Measurements from ENCODE around the gene SHROOM3. TPM values are rescaled to one million over a fixed set of nuclear protein-coding genes. Genes with fewer than 3 reads are reported as not detected.
"Not testable (repeated sequence)": the region's sequence is repeated elsewhere in the genome, so short reads cannot be mapped to it uniquely, and the experiment has no call there.

SHROOM3 gene
- total RNA-seq, 1 donor from 2014 or later, result 45.1 TPM

- TF ChIP-seq CTCF (IDR thresholded peaks at IDR 0.05; ENCODE audit: insufficient read depth, low read length, poor library complexity, severe bottlenecking), result no peak
- Histone ChIP-seq H3K4me3 (ENCODE audit: low read depth, low read length) (no peak overlapping the region), H3K27me3 (ENCODE audit: control insufficient read depth, insufficient read depth, low read length) (no peaks in the 10 kb centered on the region), H3K36me3 (ENCODE audit: control insufficient read depth, insufficient read depth, low read length) (no peaks in the 10 kb centered on the region)
- no peak for DNase-seq (ENCODE audit: low read depth)
Measured at GRCh38 chr4:76449362-76449767, 14.3 kb downstream of the SHROOM3 start.

DNA sequence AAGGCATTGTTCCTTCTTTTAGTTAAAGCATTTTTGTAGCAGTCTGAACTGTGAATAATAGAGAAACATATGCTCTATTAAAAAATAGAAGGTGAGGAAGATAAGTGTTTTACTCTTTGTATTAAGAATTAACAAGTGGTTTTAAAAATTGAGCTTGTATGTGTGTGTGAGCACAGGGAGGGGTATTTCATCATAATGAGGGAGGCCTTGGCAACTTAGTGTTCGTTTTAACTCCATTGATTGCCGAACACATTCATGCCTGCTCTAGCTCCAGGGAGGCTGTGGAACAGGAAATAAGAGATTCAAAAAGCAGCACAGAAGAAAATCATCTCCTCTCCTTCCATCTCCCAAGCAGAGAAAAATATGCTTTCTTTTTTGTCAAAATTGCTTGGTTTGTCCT, 14.8 kb downstream of the SHROOM3 start:
- H3K36me3 ChIP-seq (ENCODE audit: control insufficient read depth, insufficient read depth, low read length), result no peaks in the 10 kb centered on the region
- DNase-seq (ENCODE audit: low read depth), result no peak
- no peak for TF ChIP-seq CTCF (IDR thresholded peaks at IDR 0.05; ENCODE audit: insufficient read depth, low read length, poor library complexity, severe bottlenecking)
- no peak overlapping the region for H3K4me3 ChIP-seq (ENCODE audit: low read depth, low read length)
- H3K27me3 ChIP-seq (ENCODE audit: control insufficient read depth, insufficient read depth, low read length), result no peaks in the 10 kb centered on the region

DNA sequence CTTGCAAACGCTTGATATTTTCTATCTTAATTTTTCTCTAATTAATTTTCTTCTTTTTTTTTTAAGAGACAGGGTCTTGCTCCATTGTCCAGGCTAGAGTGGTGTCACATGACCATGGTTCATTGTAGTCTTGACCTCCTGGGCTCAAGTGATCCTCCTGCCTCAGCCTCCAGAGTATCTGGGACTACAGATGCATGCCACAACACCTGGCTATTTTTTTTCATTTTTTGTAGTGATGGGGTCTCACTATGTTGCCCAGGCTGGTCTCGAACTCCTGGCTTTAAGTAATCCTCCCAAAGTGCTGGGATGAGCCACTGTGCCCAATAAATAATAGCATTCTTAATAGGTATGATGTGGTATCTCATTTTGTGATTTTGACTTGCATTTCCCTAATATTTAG, 18.2 kb downstream of the SHROOM3 start:
- no peaks in the 10 kb centered on the region for H3K27me3 ChIP-seq (ENCODE audit: control insufficient read depth, insufficient read depth, low read length)
- H3K4me3 ChIP-seq (ENCODE audit: low read depth, low read length), result no peak overlapping the region
- DNase-seq (ENCODE audit: low read depth), result no peak
- no peaks in the 10 kb centered on the region for H3K36me3 ChIP-seq (ENCODE audit: control insufficient read depth, insufficient read depth, low read length)
- TF ChIP-seq CTCF (IDR thresholded peaks at IDR 0.05; ENCODE audit: insufficient read depth, low read length, poor library complexity, severe bottlenecking), result no peak

DNA sequence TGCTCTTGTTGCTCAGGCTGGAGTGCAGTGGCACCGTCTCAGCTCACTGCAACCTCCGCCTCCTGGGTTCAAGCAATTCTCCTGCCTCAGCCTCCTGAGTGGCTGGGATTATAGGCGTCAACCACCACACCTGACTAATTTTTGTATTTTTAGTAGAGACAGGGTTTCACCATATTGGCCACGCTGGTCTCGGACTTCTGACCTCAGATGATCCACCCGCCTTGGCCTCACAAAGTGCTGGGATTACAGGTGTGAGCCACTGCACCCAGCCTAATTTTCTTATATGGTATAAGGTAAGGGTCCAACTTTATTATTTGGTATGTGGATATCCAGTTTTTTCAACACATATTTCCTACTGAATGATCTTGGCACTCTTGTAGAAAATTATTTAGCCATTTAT, 19.0 kb downstream of the SHROOM3 start:
- not testable (repeated sequence) for DNase-seq (ENCODE audit: low read depth); H3K4me3 ChIP-seq (ENCODE audit: low read depth, low read length); H3K27me3 ChIP-seq (ENCODE audit: control insufficient read depth, insufficient read depth, low read length); H3K36me3 ChIP-seq (ENCODE audit: control insufficient read depth, insufficient read depth, low read length)

- H3K27me3 ChIP-seq (ENCODE audit: control insufficient read depth, insufficient read depth, low read length), result no peaks in the 10 kb centered on the region
- H3K36me3 ChIP-seq (ENCODE audit: control insufficient read depth, insufficient read depth, low read length), result no peaks in the 10 kb centered on the region
- DNase-seq (ENCODE audit: low read depth), result no peak
- no peak overlapping the region for H3K4me3 ChIP-seq (ENCODE audit: low read depth, low read length)
- no peak for TF ChIP-seq CTCF (IDR thresholded peaks at IDR 0.05; ENCODE audit: insufficient read depth, low read length, poor library complexity, severe bottlenecking)
Measured at GRCh38 chr4:76457885-76458284, 22.9 kb downstream of the SHROOM3 start.

- TF ChIP-seq CTCF (IDR thresholded peaks at IDR 0.05; ENCODE audit: insufficient read depth, low read length, poor library complexity, severe bottlenecking), result no peak
- Histone ChIP-seq H3K36me3 (ENCODE audit: control insufficient read depth, insufficient read depth, low read length) (no peaks in the 10 kb centered on the region), H3K27me3 (ENCODE audit: control insufficient read depth, insufficient read depth, low read length) (no peaks in the 10 kb centered on the region), H3K4me3 (ENCODE audit: low read depth, low read length) (no peak overlapping the region)
- DNase-seq (ENCODE audit: low read depth), result no peak
Measured at GRCh38 chr4:76458297-76458696, 23.3 kb downstream of the SHROOM3 start.

Measured in kidney epithelial cell (primary cell).